DOHH2 (cell line): ENCODE results near the gene THOC2.

Source experiments
- H3F3A ChIP-seq: fragments of 200-600 bp; sonication (generic), shearing (Covaris generic); 2 replicates; pipeline ENCODE4 v1.6.0; 2016; ENCODE audit warnings: antibody characterized with exemption, mild to moderate bottlenecking; ENCODE audit not compliant: control insufficient read depth, insufficient read depth
- H3K27ac ChIP-seq: fragments of 200-600 bp; sonication (generic); 2 replicates; pipeline ENCODE4 v1.5.1; 2014; ENCODE audit warnings: low read depth, mild to moderate bottlenecking, low read length, moderate library complexity
- H3K27me3 ChIP-seq: fragments of 200-600 bp; sonication (generic); 2 replicates; pipeline ENCODE4 v1.6.1; 2014; ENCODE audit warnings: mild to moderate bottlenecking, low read length, mixed read lengths; ENCODE audit not compliant: control insufficient read depth
- H3K36me3 ChIP-seq: fragments of 200-600 bp; sonication (generic); 2 replicates; pipeline ENCODE4 v1.6.1; 2014; ENCODE audit warnings: mild to moderate bottlenecking, low read length, moderate library complexity, mixed read lengths; ENCODE audit not compliant: control insufficient read depth
- H3K4me1 ChIP-seq: fragments of 200-600 bp; sonication (generic); 2 replicates; pipeline ENCODE4 v1.6.1; 2014; ENCODE audit warnings: mild to moderate bottlenecking, low read length, mixed read lengths; ENCODE audit not compliant: control insufficient read depth
- H3K4me2 ChIP-seq: fragments of 200-600 bp; sonication (generic); 2 replicates; pipeline ENCODE4 v1.6.0; 2014; ENCODE audit warnings: mild to moderate bottlenecking, low read length, moderate library complexity
- H3K4me3 ChIP-seq: fragments of 200-600 bp; sonication (generic); 2 replicates; pipeline ENCODE4 v1.5.1; 2014; ENCODE audit warnings: mild to moderate bottlenecking, low read length, mixed read lengths
- H3K79me2 ChIP-seq: fragments of 200-600 bp; sonication (generic); 2 replicates; pipeline ENCODE4 v1.6.1; 2014; ENCODE audit warnings: mild to moderate bottlenecking, low read length, mixed read lengths; ENCODE audit not compliant: control insufficient read depth
- H3K9me2 ChIP-seq: fragments of 200-600 bp; sonication (generic); replicated peaks from 2 replicates; pipeline ENCODE4 v1.6.1; 2014; ENCODE audit warnings: mild to moderate bottlenecking, low read length, mixed read lengths; ENCODE audit not compliant: control insufficient read depth
- H3K9me3 ChIP-seq: fragments of 200-600 bp; sonication (generic); 2 replicates; pipeline ENCODE4 v1.6.1; 2014; ENCODE audit warnings: antibody characterized with exemption, low read length, mixed read lengths; ENCODE audit not compliant: control insufficient read depth, insufficient read depth
- H4K20me1 ChIP-seq: fragments of 200-600 bp; sonication (generic); 2 replicates; pipeline ENCODE4 v1.6.0; 2014; ENCODE audit warnings: low read depth, mild to moderate bottlenecking, antibody characterized with exemption, low read length, moderate library complexity; ENCODE audit not compliant: control insufficient read depth, insufficient read depth
- CTCF ChIP-seq: fragments of 200-600 bp; sonication (generic); IDR thresholded peaks from one replicate; pipeline ENCODE4 v1.5.1; 2014; ENCODE audit warnings: antibody characterized with exemption, mild to moderate bottlenecking, low read depth, low read length; ENCODE audit not compliant: poor library complexity, severe bottlenecking
- EZH2phosphoT487 ChIP-seq: fragments of 200-600 bp; sonication (generic); IDR thresholded peaks from 2 replicates; pipeline ENCODE4 v1.6.1; 2017; ENCODE audit warnings: borderline replicate concordance, mild to moderate bottlenecking, antibody characterized with exemption, low read length, moderate library complexity, mixed read lengths

The THOC2 gene

GRCh38 chrX:123626962-123627361 is 105.9 kb downstream of the THOC2 start:
- H3K9me2 ChIP-seq, result no peaks in the 10 kb centered on the region
- H3K36me3 ChIP-seq, result peaks cover 74% of the 10 kb centered on the region
- no peaks in the 10 kb centered on the region for H3K27me3 ChIP-seq
- H3K27ac ChIP-seq, result no peak overlapping the region
- H3K79me2 ChIP-seq, result no peaks in the 10 kb centered on the region
- no peaks in the 10 kb centered on the region for H4K20me1 ChIP-seq
- no peaks in the 10 kb centered on the region for H3F3A ChIP-seq
- no peak overlapping the region for H3K4me3 ChIP-seq
- TF ChIP-seq CTCF, result no peak
- no peak for TF ChIP-seq EZH2phosphoT487
- no peak overlapping the region for H3K4me2 ChIP-seq
- no peaks in the 10 kb centered on the region for H3K4me1 ChIP-seq
- no peaks in the 10 kb centered on the region for H3K9me3 ChIP-seq

GRCh38 chrX:123625952-123626351 is 106.9 kb downstream of the THOC2 start:
- Histone ChIP-seq H3K4me1 (no peaks in the 10 kb centered on the region), H3K79me2 (no peaks in the 10 kb centered on the region), H3K36me3 (peaks cover 69% of the 10 kb centered on the region), H3K4me3 (no peak overlapping the region), H3K9me2 (no peaks in the 10 kb centered on the region), H3K27me3 (no peaks in the 10 kb centered on the region), H3K9me3 (no peaks in the 10 kb centered on the region), H3K27ac (no peak overlapping the region), H3F3A (no peaks in the 10 kb centered on the region), H4K20me1 (no peaks in the 10 kb centered on the region), H3K4me2 (no peak overlapping the region)
- TF ChIP-seq EZH2phosphoT487 (no peak), CTCF (no peak)

DNA sequence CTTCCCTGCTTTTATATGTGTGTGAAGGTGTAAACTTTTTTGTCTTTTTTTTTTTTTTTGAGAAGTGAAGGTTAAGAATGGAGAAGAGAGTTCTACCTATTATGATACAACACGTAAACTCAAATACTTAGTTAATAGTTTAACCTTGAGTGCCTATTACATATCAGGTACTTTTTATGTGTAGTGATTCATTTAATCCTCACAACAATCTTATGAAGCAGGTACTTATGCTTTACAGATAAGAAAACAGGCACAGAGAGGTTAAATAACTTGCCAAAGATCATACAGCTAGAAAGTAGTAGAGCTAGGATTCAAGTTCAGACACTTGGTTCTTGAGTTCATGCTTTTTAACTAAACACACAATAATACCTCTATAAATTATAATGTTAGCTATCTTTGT is 107.4 kb downstream of the THOC2 start:
- TF ChIP-seq CTCF (no peak), EZH2phosphoT487 (no peak)
- Histone ChIP-seq H3F3A (no peaks in the 10 kb centered on the region), H4K20me1 (no peaks in the 10 kb centered on the region), H3K79me2 (no peaks in the 10 kb centered on the region), H3K4me1 (no peaks in the 10 kb centered on the region), H3K9me3 (no peaks in the 10 kb centered on the region), H3K4me2 (no peak overlapping the region), H3K9me2 (no peaks in the 10 kb centered on the region), H3K27me3 (no peaks in the 10 kb centered on the region), H3K36me3 (peaks cover 70% of the 10 kb centered on the region), H3K27ac (no peak overlapping the region), H3K4me3 (no peak overlapping the region)

DNA sequence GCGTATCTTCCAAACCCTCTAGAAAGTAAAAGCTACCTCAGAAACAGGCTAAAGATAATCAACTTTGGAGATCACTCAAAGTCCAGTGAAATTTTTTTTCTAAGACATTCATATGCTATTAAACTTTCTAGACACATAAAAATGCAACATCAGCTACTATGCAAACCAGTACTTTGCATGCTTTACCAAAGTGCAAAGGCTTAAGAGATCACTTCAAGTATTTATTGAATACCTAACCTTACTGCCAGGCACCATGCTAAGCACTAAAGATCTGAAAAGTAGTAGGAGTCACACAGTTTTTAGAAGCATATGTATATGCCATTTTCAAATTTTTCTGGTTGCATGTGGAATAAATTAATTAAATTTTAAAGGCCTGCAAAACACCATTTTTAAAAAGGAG is 115.8 kb downstream of the THOC2 start:
- Histone ChIP-seq H3K79me2 (no peaks in the 10 kb centered on the region), H4K20me1 (no peaks in the 10 kb centered on the region), H3K4me1 (peaks cover 5% of the 10 kb centered on the region; the same call in 1 of the 2 replicates), H3K9me2 (no peaks in the 10 kb centered on the region), H3K27me3 (no peaks in the 10 kb centered on the region), H3K36me3 (peaks cover 77% of the 10 kb centered on the region), H3K4me2 (no peak overlapping the region), H3K27ac (no peak overlapping the region), H3K4me3 (no peak overlapping the region), H3F3A (no peaks in the 10 kb centered on the region), H3K9me3 (no peaks in the 10 kb centered on the region)
- TF ChIP-seq EZH2phosphoT487 (no peak), CTCF (no peak)
